ENCODE results near the gene ZCCHC4.

ZCCHC4 gene

GRCh38 chr4:25377572-25378436 is 65.2 kb downstream of the ZCCHC4 start:
- DNase-seq (ENCODE audit: low spot score) = no peak

GRCh38 chr4:25378437-25378743 is 65.8 kb downstream of the ZCCHC4 start:
- no peak for DNase-seq (ENCODE audit: low spot score)

GRCh38 chr4:25379591-25379990 is 67.0 kb downstream of the ZCCHC4 start:
- DNase-seq (ENCODE audit: low spot score) = no peak

GRCh38 chr4:25383647-25384046 is 71.1 kb downstream of the ZCCHC4 start:
- no peak for DNase-seq (ENCODE audit: low spot score)

- no peak for DNase-seq (ENCODE audit: low spot score)
Observed at GRCh38 chr4:25386926-25387325, 74.4 kb downstream of the ZCCHC4 start.

GRCh38 chr4:25397305-25397704 is 84.7 kb downstream of the ZCCHC4 start:
- no peak for DNase-seq (ENCODE audit: low spot score)

GRCh38 chr4:25399510-25399909 is 86.9 kb downstream of the ZCCHC4 start:
- DNase-seq (ENCODE audit: low spot score) = no peak

GRCh38 chr4:25401066-25401465 is 88.5 kb downstream of the ZCCHC4 start:
- no peak for DNase-seq (ENCODE audit: low spot score)

GRCh38 chr4:25402521-25402920 is 89.9 kb downstream of the ZCCHC4 start:
- DNase-seq (ENCODE audit: low spot score) = peak; percentile 39

GRCh38 chr4:25403699-25404098 is 91.1 kb downstream of the ZCCHC4 start:
- no peak for DNase-seq (ENCODE audit: low spot score)

GRCh38 chr4:25405453-25405852 is 92.9 kb downstream of the ZCCHC4 start:
- no peak for DNase-seq (ENCODE audit: low spot score)

- DNase-seq (ENCODE audit: low spot score) = peak; percentile 13
Observed at GRCh38 chr4:25406081-25406692, 93.6 kb downstream of the ZCCHC4 start.

- no peak for DNase-seq (ENCODE audit: low spot score)
Observed at GRCh38 chr4:25410820-25411529, 98.4 kb downstream of the ZCCHC4 start.

- DNase-seq (ENCODE audit: low spot score) = no peak
Observed at GRCh38 chr4:25413261-25413660, 100.7 kb downstream of the ZCCHC4 start.

GRCh38 chr4:25417014-25417413 is 104.4 kb downstream of the ZCCHC4 start:
- DNase-seq (ENCODE audit: low spot score) = no peak

All from AG20443 (cell line).